ENCODE results near the gene TUBA4A. TPM values are rescaled to one million over a fixed set of nuclear protein-coding genes. Genes with fewer than 3 reads are reported as not detected.

Gene TUBA4A
- total RNA-seq, 2 experiments from 2014 or later: 183 to 185 TPM

DNA sequence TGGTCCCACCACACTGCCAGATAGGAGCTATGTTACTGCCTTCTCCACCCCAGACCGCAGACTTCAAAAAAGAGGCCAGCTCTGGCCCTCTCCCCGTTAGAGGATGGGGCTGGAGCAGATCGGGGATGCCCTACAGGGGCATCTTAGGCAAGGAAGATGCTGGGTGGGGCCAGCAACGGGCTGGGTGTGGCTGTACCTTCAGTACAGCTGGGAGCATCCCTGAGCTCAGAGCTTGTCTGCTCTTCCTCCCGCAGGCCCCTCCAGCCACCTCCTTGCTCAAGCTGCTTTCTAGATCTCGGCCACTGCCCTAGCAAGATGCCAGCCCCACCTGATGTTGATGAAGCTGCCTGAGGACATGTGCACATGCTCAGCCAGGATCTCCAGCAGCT, 45.6 kb upstream of the TUBA4A start:
- TF ChIP-seq, protein P1, sequence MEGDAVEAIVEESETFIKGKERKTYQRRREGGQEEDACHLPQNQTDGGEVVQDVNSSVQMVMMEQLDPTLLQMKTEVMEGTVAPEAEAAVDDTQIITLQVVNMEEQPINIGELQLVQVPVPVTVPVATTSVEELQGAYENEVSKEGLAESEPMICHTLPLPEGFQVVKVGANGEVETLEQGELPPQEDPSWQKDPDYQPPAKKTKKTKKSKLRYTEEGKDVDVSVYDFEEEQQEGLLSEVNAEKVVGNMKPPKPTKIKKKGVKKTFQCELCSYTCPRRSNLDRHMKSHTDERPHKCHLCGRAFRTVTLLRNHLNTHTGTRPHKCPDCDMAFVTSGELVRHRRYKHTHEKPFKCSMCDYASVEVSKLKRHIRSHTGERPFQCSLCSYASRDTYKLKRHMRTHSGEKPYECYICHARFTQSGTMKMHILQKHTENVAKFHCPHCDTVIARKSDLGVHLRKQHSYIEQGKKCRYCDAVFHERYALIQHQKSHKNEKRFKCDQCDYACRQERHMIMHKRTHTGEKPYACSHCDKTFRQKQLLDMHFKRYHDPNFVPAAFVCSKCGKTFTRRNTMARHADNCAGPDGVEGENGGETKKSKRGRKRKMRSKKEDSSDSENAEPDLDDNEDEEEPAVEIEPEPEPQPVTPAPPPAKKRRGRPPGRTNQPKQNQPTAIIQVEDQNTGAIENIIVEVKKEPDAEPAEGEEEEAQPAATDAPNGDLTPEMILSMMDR (IDR thresholded peaks at IDR 0.05): no peak
- Mint-ChIP-seq H3K27ac (no peak overlapping the region), H3K36me3 (ENCODE audit: low read depth) (no peaks in the 10 kb centered on the region), H3K4me1 (ENCODE audit: low read depth) (peaks cover 29% of the 10 kb centered on the region), H3K4me3 (no peak overlapping the region), H3K27me3 (peaks cover 41% of the 10 kb centered on the region), H3K9me3 (no peaks in the 10 kb centered on the region)
- peaks cover 28% of the 10 kb centered on the region for H3K4me1 ChIP-seq (ENCODE audit: insufficient read depth, low read length)
- no peak overlapping the region for H3K27ac ChIP-seq (ENCODE audit: low read depth in 1 of 2, low read length in 2 of 2)
- intact Hi-C loops (cut with DNase I, micrococcal nuclease): loop anchor here (2.0 to 10.0 kb wide), 5 partner anchors 88 to 245 kb away; partner anchors contain the start of genes CHPF (in 1 of the 2), CNPPD1 (in 1 of the 2), DNPEP (in 1 of the 2) and RETREG2 (in 1 of the 2)
- POLR2A ChIA-PET: interaction anchor here (1.0 to 1.4 kb wide), 3 partner anchors 20 to 140 kb away, joined by 3 to 5 read pairs (median 3); partner anchors contain the start of genes CNPPD1 and DNAJB2
- peaks cover 9 to 14% of the 10 kb centered on the region in 2 experiments for H3K27me3 ChIP-seq (ENCODE audit: control insufficient read depth in 1 of 2, insufficient read depth in 2 of 2, low read length in 2 of 2)
- DNase-seq (peak in 1 of 14 experiments; percentile 26), ATAC-seq (ENCODE audit: poor library complexity) (no peak)
- H3K36me3 ChIP-seq (ENCODE audit: insufficient read depth, low read length): no peaks in the 10 kb centered on the region
- peaks cover 0 to 6% of the 10 kb centered on the region in 2 experiments for H3K9me3 ChIP-seq (ENCODE audit: control insufficient read depth in 1 of 2, insufficient read depth in 1 of 2, low read length in 2 of 2)
- CTCF ChIA-PET: interaction anchor here (0.8 to 1.4 kb wide), 6 partner anchors 20 to 145 kb away, joined by 3 to 5 read pairs (median 3); partner anchors contain the start of genes ANKZF1, ATG9A, DNAJB2 and NHEJ1
- no peak overlapping the region for H3K4me3 ChIP-seq (ENCODE audit: low read length)

DNA sequence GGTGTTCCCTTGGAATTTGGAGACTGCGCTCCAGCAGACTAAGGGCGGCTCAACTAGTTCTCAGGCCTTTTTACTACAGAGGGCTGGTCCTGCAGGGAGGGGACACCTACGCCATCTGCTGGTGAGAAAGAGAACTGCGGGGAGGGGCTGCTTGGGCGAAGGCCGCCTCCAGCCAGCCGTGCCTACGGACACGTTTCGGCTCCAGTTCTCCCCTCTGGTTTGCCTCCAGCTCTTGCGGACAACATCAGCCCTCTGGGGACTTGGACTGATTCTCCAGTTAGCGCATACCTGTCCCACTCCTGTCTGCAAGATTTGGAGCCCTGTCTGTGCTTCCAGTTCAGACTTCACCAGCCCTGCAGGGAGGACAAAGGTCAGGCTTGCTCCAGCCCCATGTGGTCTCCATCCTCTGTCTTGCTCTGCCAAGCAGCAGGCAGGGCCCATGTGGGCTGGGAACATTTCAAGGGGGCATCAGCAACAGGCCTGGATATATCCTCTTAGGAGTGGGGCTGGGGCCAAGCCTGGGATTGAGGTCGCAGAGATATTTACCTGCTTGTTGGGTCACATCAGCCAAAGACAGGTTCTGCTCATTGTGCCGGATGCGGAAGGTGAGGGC, 45.1 kb upstream of the TUBA4A start:
- peaks cover 38% of the 10 kb centered on the region for H3K27me3 Mint-ChIP-seq
- no peak overlapping the region for H3K27ac Mint-ChIP-seq
- H3K9me3 Mint-ChIP-seq: no peaks in the 10 kb centered on the region
- ChIA-PET POLR2A (interaction anchor here (1.0 to 1.4 kb wide), 3 partner anchors 20 to 139 kb away, joined by 3 to 5 read pairs (median 3); partner anchors contain the start of genes CNPPD1 and DNAJB2), CTCF (interaction anchor here (0.9 to 1.4 kb wide), 5 partner anchors 19 to 144 kb away, joined by 3 to 5 read pairs (median 3); partner anchors contain the start of genes ANKZF1, ATG9A and DNAJB2)
- Histone ChIP-seq H3K4me1 (ENCODE audit: insufficient read depth, low read length) (peaks cover 33% of the 10 kb centered on the region), H3K4me3 (ENCODE audit: low read length) (no peak overlapping the region), H3K27ac (ENCODE audit: low read depth in 1 of 2, low read length in 2 of 2) (no peak overlapping the region), H3K36me3 (ENCODE audit: insufficient read depth, low read length) (no peaks in the 10 kb centered on the region), H3K9me3 (ENCODE audit: control insufficient read depth in 1 of 2, insufficient read depth in 1 of 2, low read length in 2 of 2) (peaks cover 0 to 6% of the 10 kb centered on the region in 2 experiments), H3K27me3 (ENCODE audit: control insufficient read depth in 1 of 2, insufficient read depth in 2 of 2, low read length in 2 of 2) (peaks cover 7 to 13% of the 10 kb centered on the region in 2 experiments)
- TF ChIP-seq, protein P1 (IDR thresholded peaks at IDR 0.05): peak; percentile 100
- intact Hi-C loops (cut with DNase I, micrococcal nuclease): loop anchor here (1.0 to 10.0 kb wide), 8 partner anchors 22 to 246 kb away; partner anchors contain the start of genes NHEJ1 (in 2 of the 2), CHPF (in 1 of the 2), CNPPD1 (in 1 of the 2) and DNPEP (in 1 of the 2)
- peak; percentile 58 for ATAC-seq (ENCODE audit: poor library complexity)
- no peaks in the 10 kb centered on the region for H3K36me3 Mint-ChIP-seq (ENCODE audit: low read depth)
- H3K4me1 Mint-ChIP-seq (ENCODE audit: low read depth): peaks cover 32% of the 10 kb centered on the region
- peak; percentile 78 to 91 (median 87) for DNase-seq
- H3K4me3 Mint-ChIP-seq: peak overlapping the region; percentile 25

DNA sequence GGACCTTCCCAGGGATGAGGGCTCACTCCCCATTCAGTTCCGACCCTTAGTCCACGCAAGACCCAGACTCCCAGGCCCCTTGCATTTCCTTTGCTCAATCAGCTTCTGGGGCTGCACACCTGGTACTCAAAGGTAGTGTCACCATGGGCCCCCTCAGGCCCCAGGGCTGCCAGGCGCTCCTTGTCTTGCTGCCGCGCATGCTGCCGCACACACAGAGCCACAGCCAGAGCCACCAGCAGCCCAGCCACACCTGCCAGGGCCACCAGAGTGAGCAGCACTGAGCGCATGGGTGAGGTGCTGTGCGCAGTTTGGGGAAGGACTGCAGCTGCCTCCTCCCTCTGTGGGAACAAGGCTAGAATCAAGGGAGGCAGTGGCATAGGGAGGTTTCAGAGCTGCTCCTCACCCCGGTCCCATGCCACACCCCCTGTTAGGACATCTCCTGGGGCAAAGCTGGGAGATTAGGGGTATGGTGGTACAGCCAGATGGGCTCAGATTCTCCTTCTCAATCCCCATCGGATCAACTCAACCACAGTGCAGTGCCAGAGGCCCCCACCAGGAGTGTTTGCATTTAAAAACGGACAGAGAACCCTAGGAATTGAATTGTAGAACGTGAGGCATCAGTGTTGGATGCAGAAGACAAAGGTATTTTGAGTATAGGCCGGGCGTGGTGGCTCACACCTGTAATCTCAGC, 44.2 kb upstream of the TUBA4A start:
- H3K27ac ChIP-seq (ENCODE audit: low read depth in 1 of 2, low read length in 2 of 2): no peak overlapping the region
- DNase-seq (peak in 1 of 14 experiments; percentile 20), ATAC-seq (ENCODE audit: poor library complexity) (no peak)
- H3K9me3 Mint-ChIP-seq: no peaks in the 10 kb centered on the region
- peaks cover 32% of the 10 kb centered on the region for H3K4me1 Mint-ChIP-seq (ENCODE audit: low read depth)
- no peak overlapping the region for H3K4me3 Mint-ChIP-seq
- no peak overlapping the region for H3K27ac Mint-ChIP-seq
- H3K36me3 ChIP-seq (ENCODE audit: insufficient read depth, low read length): no peaks in the 10 kb centered on the region
- ChIA-PET CTCF (interaction anchor here (1.4 kb wide), 2 partner anchors 18 to 68 kb away, joined by 3 to 5 read pairs; partner anchors contain the start of genes ANKZF1, ATG9A and DNAJB2), POLR2A (no interaction called here)
- intact Hi-C loops (cut with DNase I, micrococcal nuclease): loop anchor here (1.0 to 10.0 kb wide), 8 partner anchors 21 to 247 kb away; partner anchors contain the start of genes NHEJ1 (in 2 of the 2), CHPF (in 1 of the 2), CNPPD1 (in 1 of the 2) and DNPEP (in 1 of the 2)
- H3K4me1 ChIP-seq (ENCODE audit: insufficient read depth, low read length): peaks cover 33% of the 10 kb centered on the region
- peaks cover 0 to 6% of the 10 kb centered on the region in 2 experiments for H3K9me3 ChIP-seq (ENCODE audit: control insufficient read depth in 1 of 2, insufficient read depth in 1 of 2, low read length in 2 of 2)
- peaks cover 32% of the 10 kb centered on the region for H3K27me3 Mint-ChIP-seq
- H3K27me3 ChIP-seq (ENCODE audit: control insufficient read depth in 1 of 2, insufficient read depth in 2 of 2, low read length in 2 of 2): peaks cover 7 to 11% of the 10 kb centered on the region in 2 experiments
- TF ChIP-seq, protein P1 (IDR thresholded peaks at IDR 0.05): no peak
- no peaks in the 10 kb centered on the region for H3K36me3 Mint-ChIP-seq (ENCODE audit: low read depth)
- no peak overlapping the region for H3K4me3 ChIP-seq (ENCODE audit: low read length)
